HepG2 (cell line): ENCODE results near the gene TRIM9. TPM values are rescaled to one million over a fixed set of nuclear protein-coding genes. Genes with fewer than 3 reads are reported as not detected.

ENCODE experiments used
- BORCS8-MEF2B ChIP-seq: sonication (generic); formaldehyde crosslinking; IDR thresholded peaks from 2 replicates; pipeline ENCODE4 v1.8.0; 2022; ENCODE audit warnings: mild to moderate bottlenecking, missing genetic modification reagents
- FOXK1 ChIP-seq: sonication (generic); formaldehyde crosslinking; IDR thresholded peaks from 2 replicates; pipeline ENCODE4 v1.4.0; 2020; ENCODE audit warnings: low read depth, missing genetic modification reagents, borderline replicate concordance
- SKI ChIP-seq: fragments of 450-650 bp; IDR thresholded peaks from one replicate; pipeline ENCODE4 v1.6.1; 2018; ENCODE audit warnings: mild to moderate bottlenecking; ENCODE audit not compliant: partially characterized antibody
- TCF7 ChIP-seq: sonication (generic); IDR thresholded peaks from 2 replicates; pipeline ENCODE4 v1.6.1; 2016; ENCODE audit warnings: antibody characterized with exemption, low read depth
- ZBTB20 ChIP-seq: sonication (generic); formaldehyde crosslinking; IDR thresholded peaks from 2 replicates; pipeline ENCODE4 v1.8.1; 2023; ENCODE audit warnings: missing genetic modification reagents, low read depth, mild to moderate bottlenecking, borderline replicate concordance
- ZNF546 ChIP-seq: sonication (generic); formaldehyde crosslinking; conservative IDR thresholded peaks from 2 replicates; pipeline ENCODE4 v1.8.1; 2023; ENCODE audit warnings: mild to moderate bottlenecking, missing genetic modification reagents
- ZNF562 ChIP-seq: sonication (generic); formaldehyde crosslinking; IDR thresholded peaks from 2 replicates; pipeline ENCODE4 v1.8.0; 2022; ENCODE audit warnings: missing genetic modification reagents, borderline replicate concordance
- polyA plus RNA-seq, 8 experiments: library from polyadenylated mRNA; depleted of rRNA in 3 of 8; stranded (reverse) in 7 of 8; unstranded in 1 of 8; fragments of >200 nt; fragmentation: Illumina TruSeq in 4 of 8; extraction: Trizol in 4 of 8; gene quantifications; 2 replicates each; pipeline versions ENCODE4 v1.2.1 to v1.2.3, GENCODE V29; 2011 to 2016; ENCODE audit warnings: low read depth in 4 of 8, missing spikeins in 1 of 8, mixed read lengths in 1 of 8; ENCODE audit not compliant: insufficient read depth in 1 of 8
- total RNA-seq, 5 experiments: library from RNA; depleted of rRNA; stranded (reverse); fragments of >200 nt; fragmentation: Illumina TruSeq; extraction: Trizol; gene quantifications; 2 replicates each; pipeline ENCODE4 v1.2.3, GENCODE V29; 2016; ENCODE audit warnings: low read depth in 1 of 5
- TF ChIP-seq, protein P1 (sequence below): sonication (generic); formaldehyde crosslinking; IDR thresholded peaks from 2 replicates; pipeline ENCODE4 v1.4.0; 2020; ENCODE audit warnings: missing genetic modification reagents, borderline replicate concordance
- TF ChIP-seq, protein P2 (sequence below): IDR thresholded peaks from 2 replicates; pipeline ENCODE4 v1.6.1; 2016; ENCODE audit warnings: mild to moderate bottlenecking, missing biosample characterization, missing genetic modification reagents
- TF ChIP-seq, protein P3 (sequence below): sonication (generic); formaldehyde crosslinking; IDR thresholded peaks from 2 replicates; pipeline ENCODE4 v1.8.1; 2023; ENCODE audit warnings: missing genetic modification reagents, mild to moderate bottlenecking, borderline replicate concordance
- TF ChIP-seq, protein P4 (sequence below): sonication (generic); formaldehyde crosslinking; conservative IDR thresholded peaks from 2 replicates; pipeline ENCODE4 v1.4.0; 2020; ENCODE audit warnings: mild to moderate bottlenecking, missing genetic modification reagents, moderate library complexity
- TF ChIP-seq, protein P5 (sequence below): IDR thresholded peaks from 2 replicates; pipeline ENCODE4 v1.6.1; 2016; ENCODE audit warnings: missing compliant biosample characterization, missing genetic modification reagents, borderline replicate concordance
- TF ChIP-seq, protein P6 (sequence below): sonication (generic); formaldehyde crosslinking; IDR thresholded peaks from 2 replicates; pipeline ENCODE4 v1.4.0; 2020; ENCODE audit warnings: missing genetic modification reagents
- TF ChIP-seq, protein P7 (sequence below): sonication (generic); formaldehyde crosslinking; IDR thresholded peaks from 2 replicates; pipeline ENCODE4 v1.5.0; 2020; ENCODE audit warnings: mild to moderate bottlenecking, missing genetic modification reagents

The TRIM9 gene
- total and polyA plus RNA-seq, 2 of the 13 experiments (the other 11 are each of a cell fraction or from before 2014, with no cell fraction given) = 0.04 to 0.07 TPM

DNA sequence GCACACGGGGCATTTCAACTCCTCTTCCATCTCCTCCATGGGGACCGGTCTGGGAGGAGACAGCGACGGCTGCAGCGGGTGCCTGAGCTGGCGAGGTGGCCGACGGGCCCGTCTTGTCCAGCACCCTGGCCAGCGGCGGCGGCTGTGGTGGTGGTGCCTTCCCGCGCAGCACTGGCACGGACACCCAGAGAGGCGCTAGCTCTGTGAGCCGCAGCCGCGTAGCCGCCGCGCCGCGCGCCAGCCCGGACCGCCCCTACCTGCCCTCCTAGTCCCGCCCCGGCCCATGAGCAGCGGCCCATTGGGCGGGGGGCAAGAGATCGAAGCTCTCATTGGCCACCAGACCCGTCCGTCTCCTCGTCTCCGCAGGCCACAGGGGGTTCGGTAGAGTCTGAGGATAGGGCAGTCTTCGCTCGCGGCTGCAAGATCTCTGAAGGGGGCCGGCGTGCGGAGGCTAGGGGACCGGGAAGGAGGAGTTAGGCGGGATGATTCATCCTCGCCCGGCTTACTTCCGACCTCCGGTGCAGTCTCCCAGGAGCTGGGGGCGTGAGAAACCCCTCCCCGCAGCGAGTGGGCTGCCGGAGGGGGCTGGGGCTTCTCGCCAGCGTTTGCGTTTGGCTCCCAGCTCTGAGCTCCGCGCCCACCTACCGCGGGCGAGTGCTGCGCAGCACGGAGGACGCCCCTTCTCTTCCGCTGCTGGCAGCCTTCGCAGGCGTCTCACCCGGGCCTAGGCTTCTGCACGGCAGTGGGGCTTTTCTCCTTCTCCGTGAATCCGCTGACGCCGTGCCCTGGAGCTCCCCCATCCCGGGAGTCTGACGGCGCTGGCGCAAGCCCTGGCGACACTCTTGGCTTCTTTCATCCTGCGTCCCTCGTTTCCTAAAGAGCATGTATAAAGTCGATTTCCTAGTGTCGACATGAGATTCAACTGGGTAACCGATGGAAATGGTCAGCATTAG, at the start of gene TRIM9 (continued):
- TF ChIP-seq, protein P1, sequence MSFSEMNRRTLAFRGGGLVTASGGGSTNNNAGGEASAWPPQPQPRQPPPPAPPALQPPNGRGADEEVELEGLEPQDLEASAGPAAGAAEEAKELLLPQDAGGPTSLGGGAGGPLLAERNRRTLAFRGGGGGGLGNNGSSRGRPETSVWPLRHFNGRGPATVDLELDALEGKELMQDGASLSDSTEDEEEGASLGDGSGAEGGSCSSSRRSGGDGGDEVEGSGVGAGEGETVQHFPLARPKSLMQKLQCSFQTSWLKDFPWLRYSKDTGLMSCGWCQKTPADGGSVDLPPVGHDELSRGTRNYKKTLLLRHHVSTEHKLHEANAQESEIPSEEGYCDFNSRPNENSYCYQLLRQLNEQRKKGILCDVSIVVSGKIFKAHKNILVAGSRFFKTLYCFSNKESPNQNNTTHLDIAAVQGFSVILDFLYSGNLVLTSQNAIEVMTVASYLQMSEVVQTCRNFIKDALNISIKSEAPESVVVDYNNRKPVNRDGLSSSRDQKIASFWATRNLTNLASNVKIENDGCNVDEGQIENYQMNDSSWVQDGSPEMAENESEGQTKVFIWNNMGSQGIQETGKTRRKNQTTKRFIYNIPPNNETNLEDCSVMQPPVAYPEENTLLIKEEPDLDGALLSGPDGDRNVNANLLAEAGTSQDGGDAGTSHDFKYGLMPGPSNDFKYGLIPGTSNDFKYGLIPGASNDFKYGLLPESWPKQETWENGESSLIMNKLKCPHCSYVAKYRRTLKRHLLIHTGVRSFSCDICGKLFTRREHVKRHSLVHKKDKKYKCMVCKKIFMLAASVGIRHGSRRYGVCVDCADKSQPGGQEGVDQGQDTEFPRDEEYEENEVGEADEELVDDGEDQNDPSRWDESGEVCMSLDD (CRISPR knock-in tag) = no peak
- TF ChIP-seq, protein P2, sequence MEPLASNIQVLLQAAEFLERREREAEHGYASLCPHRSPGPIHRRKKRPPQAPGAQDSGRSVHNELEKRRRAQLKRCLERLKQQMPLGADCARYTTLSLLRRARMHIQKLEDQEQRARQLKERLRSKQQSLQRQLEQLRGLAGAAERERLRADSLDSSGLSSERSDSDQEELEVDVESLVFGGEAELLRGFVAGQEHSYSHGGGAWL (CRISPR knock-in tag) = 0 out of 2 replicates have a peak, but pooled peaks have one; percentile 54
- no peak for TF ChIP-seq ZBTB20 (CRISPR knock-in tag)
- TF ChIP-seq ZNF546 (CRISPR knock-in tag) = peak; percentile 95
- TF ChIP-seq FOXK1 (CRISPR knock-in tag) = no peak
- TF ChIP-seq, protein P3, sequence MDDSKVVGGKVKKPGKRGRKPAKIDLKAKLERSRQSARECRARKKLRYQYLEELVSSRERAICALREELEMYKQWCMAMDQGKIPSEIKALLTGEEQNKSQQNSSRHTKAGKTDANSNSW (CRISPR knock-in tag) = no peak
- TF ChIP-seq, protein P4, sequence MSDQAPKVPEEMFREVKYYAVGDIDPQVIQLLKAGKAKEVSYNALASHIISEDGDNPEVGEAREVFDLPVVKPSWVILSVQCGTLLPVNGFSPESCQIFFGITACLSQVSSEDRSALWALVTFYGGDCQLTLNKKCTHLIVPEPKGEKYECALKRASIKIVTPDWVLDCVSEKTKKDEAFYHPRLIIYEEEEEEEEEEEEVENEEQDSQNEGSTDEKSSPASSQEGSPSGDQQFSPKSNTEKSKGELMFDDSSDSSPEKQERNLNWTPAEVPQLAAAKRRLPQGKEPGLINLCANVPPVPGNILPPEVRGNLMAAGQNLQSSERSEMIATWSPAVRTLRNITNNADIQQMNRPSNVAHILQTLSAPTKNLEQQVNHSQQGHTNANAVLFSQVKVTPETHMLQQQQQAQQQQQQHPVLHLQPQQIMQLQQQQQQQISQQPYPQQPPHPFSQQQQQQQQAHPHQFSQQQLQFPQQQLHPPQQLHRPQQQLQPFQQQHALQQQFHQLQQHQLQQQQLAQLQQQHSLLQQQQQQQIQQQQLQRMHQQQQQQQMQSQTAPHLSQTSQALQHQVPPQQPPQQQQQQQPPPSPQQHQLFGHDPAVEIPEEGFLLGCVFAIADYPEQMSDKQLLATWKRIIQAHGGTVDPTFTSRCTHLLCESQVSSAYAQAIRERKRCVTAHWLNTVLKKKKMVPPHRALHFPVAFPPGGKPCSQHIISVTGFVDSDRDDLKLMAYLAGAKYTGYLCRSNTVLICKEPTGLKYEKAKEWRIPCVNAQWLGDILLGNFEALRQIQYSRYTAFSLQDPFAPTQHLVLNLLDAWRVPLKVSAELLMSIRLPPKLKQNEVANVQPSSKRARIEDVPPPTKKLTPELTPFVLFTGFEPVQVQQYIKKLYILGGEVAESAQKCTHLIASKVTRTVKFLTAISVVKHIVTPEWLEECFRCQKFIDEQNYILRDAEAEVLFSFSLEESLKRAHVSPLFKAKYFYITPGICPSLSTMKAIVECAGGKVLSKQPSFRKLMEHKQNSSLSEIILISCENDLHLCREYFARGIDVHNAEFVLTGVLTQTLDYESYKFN (CRISPR knock-in tag) = no peak
- no peak for TF ChIP-seq SKI
- TF ChIP-seq, protein P5, sequence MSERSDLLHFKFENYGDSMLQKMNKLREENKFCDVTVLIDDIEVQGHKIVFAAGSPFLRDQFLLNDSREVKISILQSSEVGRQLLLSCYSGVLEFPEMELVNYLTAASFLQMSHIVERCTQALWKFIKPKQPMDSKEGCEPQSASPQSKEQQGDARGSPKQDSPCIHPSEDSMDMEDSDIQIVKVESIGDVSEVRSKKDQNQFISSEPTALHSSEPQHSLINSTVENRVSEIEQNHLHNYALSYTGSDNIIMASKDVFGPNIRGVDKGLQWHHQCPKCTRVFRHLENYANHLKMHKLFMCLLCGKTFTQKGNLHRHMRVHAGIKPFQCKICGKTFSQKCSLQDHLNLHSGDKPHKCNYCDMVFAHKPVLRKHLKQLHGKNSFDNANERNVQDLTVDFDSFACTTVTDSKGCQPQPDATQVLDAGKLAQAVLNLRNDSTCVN (CRISPR knock-in tag) = 0 out of 2 replicates have a peak, but pooled peaks have one; percentile 26
- TF ChIP-seq BORCS8-MEF2B = no peak
- TF ChIP-seq, protein P6, sequence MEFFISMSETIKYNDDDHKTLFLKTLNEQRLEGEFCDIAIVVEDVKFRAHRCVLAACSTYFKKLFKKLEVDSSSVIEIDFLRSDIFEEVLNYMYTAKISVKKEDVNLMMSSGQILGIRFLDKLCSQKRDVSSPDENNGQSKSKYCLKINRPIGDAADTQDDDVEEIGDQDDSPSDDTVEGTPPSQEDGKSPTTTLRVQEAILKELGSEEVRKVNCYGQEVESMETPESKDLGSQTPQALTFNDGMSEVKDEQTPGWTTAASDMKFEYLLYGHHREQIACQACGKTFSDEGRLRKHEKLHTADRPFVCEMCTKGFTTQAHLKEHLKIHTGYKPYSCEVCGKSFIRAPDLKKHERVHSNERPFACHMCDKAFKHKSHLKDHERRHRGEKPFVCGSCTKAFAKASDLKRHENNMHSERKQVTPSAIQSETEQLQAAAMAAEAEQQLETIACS (CRISPR knock-in tag) = peak; percentile 29; the same call in 1 of the 2 replicates
- TF ChIP-seq, protein P7, sequence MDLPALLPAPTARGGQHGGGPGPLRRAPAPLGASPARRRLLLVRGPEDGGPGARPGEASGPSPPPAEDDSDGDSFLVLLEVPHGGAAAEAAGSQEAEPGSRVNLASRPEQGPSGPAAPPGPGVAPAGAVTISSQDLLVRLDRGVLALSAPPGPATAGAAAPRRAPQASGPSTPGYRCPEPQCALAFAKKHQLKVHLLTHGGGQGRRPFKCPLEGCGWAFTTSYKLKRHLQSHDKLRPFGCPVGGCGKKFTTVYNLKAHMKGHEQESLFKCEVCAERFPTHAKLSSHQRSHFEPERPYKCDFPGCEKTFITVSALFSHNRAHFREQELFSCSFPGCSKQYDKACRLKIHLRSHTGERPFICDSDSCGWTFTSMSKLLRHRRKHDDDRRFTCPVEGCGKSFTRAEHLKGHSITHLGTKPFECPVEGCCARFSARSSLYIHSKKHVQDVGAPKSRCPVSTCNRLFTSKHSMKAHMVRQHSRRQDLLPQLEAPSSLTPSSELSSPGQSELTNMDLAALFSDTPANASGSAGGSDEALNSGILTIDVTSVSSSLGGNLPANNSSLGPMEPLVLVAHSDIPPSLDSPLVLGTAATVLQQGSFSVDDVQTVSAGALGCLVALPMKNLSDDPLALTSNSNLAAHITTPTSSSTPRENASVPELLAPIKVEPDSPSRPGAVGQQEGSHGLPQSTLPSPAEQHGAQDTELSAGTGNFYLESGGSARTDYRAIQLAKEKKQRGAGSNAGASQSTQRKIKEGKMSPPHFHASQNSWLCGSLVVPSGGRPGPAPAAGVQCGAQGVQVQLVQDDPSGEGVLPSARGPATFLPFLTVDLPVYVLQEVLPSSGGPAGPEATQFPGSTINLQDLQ (CRISPR knock-in tag) = no peak
- TF ChIP-seq ZNF562 = no peak
- no peak for TF ChIP-seq TCF7
